NT2/D1 (cell line): ENCODE measurements around the gene ARHGEF9.

ENCODE experiments used
- DNase-seq: peaks from one replicate; pipeline ENCODE4 v3.0.0-alpha.2; 2011; ENCODE audit warnings: low read depth, low spot score
- H3K27me3 ChIP-seq: 2 replicates; pipeline ENCODE4 v1.6.0; 2011; ENCODE audit warnings: mild to moderate bottlenecking; ENCODE audit not compliant: insufficient read length, insufficient read depth
- H3K36me3 ChIP-seq: 2 replicates; pipeline ENCODE4 v1.6.1; 2011; ENCODE audit warnings: mild to moderate bottlenecking, low read length, mixed read lengths; ENCODE audit not compliant: insufficient read depth, insufficient read length
- H3K4me1 ChIP-seq: 2 replicates; pipeline ENCODE4 v1.5.1; 2011; ENCODE audit not compliant: insufficient read depth, insufficient read length
- H3K4me3 ChIP-seq: 2 replicates; pipeline ENCODE4 v1.5.1; 2011; ENCODE audit warnings: low read depth; ENCODE audit not compliant: insufficient read length
- H3K9ac ChIP-seq: 2 replicates; pipeline ENCODE4 v1.6.0; 2011; ENCODE audit warnings: low read depth; ENCODE audit not compliant: insufficient read length
- H3K9me3 ChIP-seq: 2 replicates; pipeline ENCODE4 v1.5.1; 2011; ENCODE audit warnings: mild to moderate bottlenecking, low read length; ENCODE audit not compliant: insufficient read depth
- SUZ12 ChIP-seq: IDR thresholded peaks from 2 replicates; pipeline ENCODE4 v1.6.1; 2011; ENCODE audit not compliant: insufficient read length, insufficient read depth; ENCODE audit errors: extremely low read depth
- YY1 ChIP-seq: IDR thresholded peaks from 2 replicates; pipeline ENCODE4 v1.6.1; 2011; ENCODE audit not compliant: insufficient read length, insufficient read depth
- ZNF274 ChIP-seq: IDR thresholded peaks from 2 replicates; pipeline ENCODE4 v1.6.1; 2011; ENCODE audit warnings: mild to moderate bottlenecking, low read depth, low read length

The ARHGEF9 gene

DNA sequence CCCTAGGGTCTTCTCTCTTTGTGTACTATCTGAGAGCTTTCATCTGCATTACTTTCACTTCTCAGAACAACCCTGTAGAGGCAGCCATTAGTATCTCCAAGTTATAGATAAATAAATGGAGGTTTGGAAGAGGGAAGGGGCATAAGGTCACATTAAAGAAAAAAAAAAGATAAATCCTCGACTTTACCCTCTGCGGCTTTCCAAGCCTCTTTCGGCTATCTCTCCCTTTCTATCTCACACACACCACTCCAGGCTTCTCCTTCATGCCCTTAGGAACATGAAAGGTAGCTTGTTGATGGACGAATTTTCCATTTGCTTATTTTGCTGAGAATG, 660 bp upstream of the ARHGEF9 start:
- Histone ChIP-seq H3K4me3 (peak overlapping the region; percentile 82), H3K9ac (no peak overlapping the region), H3K9me3 (peaks cover 17% of the 10 kb centered on the region; the same call in 1 of the 2 replicates), H3K36me3 (peaks cover 3% of the 10 kb centered on the region), H3K4me1 (no peaks in the 10 kb centered on the region), H3K27me3 (no peaks in the 10 kb centered on the region)
- TF ChIP-seq SUZ12 (no peak), ZNF274 (no peak), YY1 (no peak)
- DNase-seq, result no peak

GRCh38 chrX:63784346-63784901, 590 bp downstream of the ARHGEF9 start:
- no peaks in the 10 kb centered on the region for H3K27me3 ChIP-seq
- DNase-seq, result no peak
- H3K36me3 ChIP-seq, result peaks cover 5% of the 10 kb centered on the region
- H3K4me3 ChIP-seq, result peak overlapping the region; percentile 82
- peaks cover 30% of the 10 kb centered on the region; the same call in 1 of the 2 replicates for H3K9me3 ChIP-seq
- peak overlapping the region; percentile 94 for H3K9ac ChIP-seq
- no peaks in the 10 kb centered on the region for H3K4me1 ChIP-seq
- TF ChIP-seq SUZ12 (no peak), YY1 (no peak), ZNF274 (no peak)

DNA sequence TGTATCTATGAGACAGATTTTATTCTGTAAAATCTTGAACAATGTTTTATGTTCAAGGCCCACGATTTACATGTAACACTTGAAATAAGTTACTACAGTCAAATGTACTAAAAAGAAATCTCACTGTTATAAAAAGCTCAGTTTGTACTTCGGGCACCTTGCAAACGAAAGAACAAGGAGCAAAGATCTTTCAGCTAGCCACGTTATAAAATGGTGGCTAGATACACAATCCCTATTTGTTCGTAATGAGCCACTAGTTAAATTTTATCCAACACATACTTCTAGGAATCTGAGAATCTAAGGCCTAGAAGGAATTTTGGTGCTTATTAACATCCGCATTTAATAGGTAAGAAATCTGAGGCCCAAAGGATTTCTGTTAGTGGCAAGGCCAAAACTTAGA, 2.5 kb downstream of the ARHGEF9 start:
- DNase-seq, result no peak
- Histone ChIP-seq H3K36me3 (peaks cover 5% of the 10 kb centered on the region), H3K4me1 (no peaks in the 10 kb centered on the region), H3K9me3 (peaks cover 48% of the 10 kb centered on the region; the same call in 1 of the 2 replicates), H3K27me3 (no peaks in the 10 kb centered on the region), H3K9ac (no peak overlapping the region), H3K4me3 (no peak overlapping the region)
- TF ChIP-seq ZNF274 (no peak), SUZ12 (no peak), YY1 (no peak)

DNA sequence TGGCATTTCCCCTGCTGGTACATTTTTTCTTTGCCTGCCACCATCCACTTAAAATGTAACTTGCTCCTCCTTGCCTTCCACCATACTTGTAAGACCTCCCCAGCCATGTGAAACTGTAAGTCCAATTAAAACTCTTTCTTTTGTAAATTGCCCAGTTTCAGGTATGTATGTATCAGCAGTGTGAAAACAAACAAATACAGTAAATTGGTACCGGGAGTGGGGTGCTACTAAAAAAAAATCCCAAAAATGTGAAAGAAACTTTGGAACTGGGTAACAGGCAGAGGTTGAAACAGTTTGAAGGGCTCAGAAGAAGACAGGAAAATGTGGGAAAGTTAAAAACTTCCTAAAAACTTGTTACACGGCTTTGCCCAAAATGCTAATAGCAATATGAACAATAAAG, 16.3 kb downstream of the ARHGEF9 start:
- no peak for TF ChIP-seq YY1
- TF ChIP-seq SUZ12, result no peak
- TF ChIP-seq ZNF274, result no peak
- H3K9ac ChIP-seq, result no peak overlapping the region
- no peaks in the 10 kb centered on the region for H3K4me1 ChIP-seq
- H3K36me3 ChIP-seq, result peaks cover 2% of the 10 kb centered on the region
- no peak for DNase-seq
- no peak overlapping the region for H3K4me3 ChIP-seq
- H3K27me3 ChIP-seq, result no peaks in the 10 kb centered on the region
- peaks cover 14% of the 10 kb centered on the region; the same call in 1 of the 2 replicates for H3K9me3 ChIP-seq

GRCh38 chrX:63765712-63766111, 19.3 kb downstream of the ARHGEF9 start:
- no peaks in the 10 kb centered on the region for H3K4me1 ChIP-seq
- TF ChIP-seq YY1 (no peak), ZNF274 (no peak), SUZ12 (no peak)
- H3K36me3 ChIP-seq, result peaks cover 2% of the 10 kb centered on the region
- no peak overlapping the region for H3K4me3 ChIP-seq
- DNase-seq, result no peak
- 0 out of 2 replicates have a peak, but pooled peaks cover 2% of the 10 kb centered on the region for H3K9me3 ChIP-seq
- H3K9ac ChIP-seq, result no peak overlapping the region
- no peaks in the 10 kb centered on the region for H3K27me3 ChIP-seq

- TF ChIP-seq SUZ12 (no peak), ZNF274 (no peak), YY1 (no peak)
- Histone ChIP-seq H3K4me3 (no peak overlapping the region), H3K27me3 (no peaks in the 10 kb centered on the region), H3K4me1 (no peaks in the 10 kb centered on the region), H3K9me3 (no peaks in the 10 kb centered on the region), H3K9ac (no peak overlapping the region), H3K36me3 (peaks cover 2% of the 10 kb centered on the region)
- DNase-seq, result no peak
These were observed 20.1 kb downstream of the ARHGEF9 start for GRCh38 chrX:63764946-63765345.

DNA sequence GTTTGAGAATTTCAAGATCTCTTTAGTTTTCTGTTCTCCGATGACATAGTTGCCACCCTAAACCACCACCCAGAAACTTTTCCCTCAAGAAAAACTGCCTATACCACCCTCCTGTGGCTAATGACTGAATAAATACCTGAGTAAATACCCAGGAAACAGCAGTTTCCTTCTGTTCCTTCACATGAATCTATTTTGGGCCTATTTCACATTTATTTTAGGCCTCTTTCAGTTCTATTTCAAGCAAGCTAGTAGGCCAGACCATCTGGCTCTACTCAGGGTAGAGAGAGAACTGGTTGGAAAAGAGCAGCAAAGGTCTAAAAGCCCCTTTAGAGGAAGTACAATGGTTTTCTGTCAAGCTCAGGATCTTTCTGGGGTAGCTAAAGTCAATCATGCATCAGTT, 23.4 kb downstream of the ARHGEF9 start:
- TF ChIP-seq ZNF274 (no peak), SUZ12 (no peak), YY1 (no peak)
- H3K9me3 ChIP-seq, result no peaks in the 10 kb centered on the region
- no peak overlapping the region for H3K4me3 ChIP-seq
- no peak overlapping the region for H3K9ac ChIP-seq
- DNase-seq, result no peak
- H3K4me1 ChIP-seq, result no peaks in the 10 kb centered on the region
- H3K36me3 ChIP-seq, result peaks cover 5% of the 10 kb centered on the region
- no peaks in the 10 kb centered on the region for H3K27me3 ChIP-seq

GRCh38 chrX:63758011-63758410, 27.0 kb downstream of the ARHGEF9 start:
- no peak for DNase-seq
- Histone ChIP-seq H3K27me3 (no peaks in the 10 kb centered on the region), H3K9me3 (no peaks in the 10 kb centered on the region), H3K4me3 (no peak overlapping the region), H3K36me3 (peaks cover 6% of the 10 kb centered on the region), H3K4me1 (no peaks in the 10 kb centered on the region), H3K9ac (no peak overlapping the region)
- TF ChIP-seq YY1, result no peak
- TF ChIP-seq ZNF274, result no peak
- TF ChIP-seq SUZ12, result no peak
